Measurements from ENCODE around the gene PLAGL2. TPM values are rescaled to one million over a fixed set of nuclear protein-coding genes. Genes with fewer than 3 reads are reported as not detected.
"Not testable (repeated sequence)": the region's sequence is repeated elsewhere in the genome, so short reads cannot be mapped to it uniquely, and the experiment has no call there.

PLAGL2 gene
- total RNA-seq, 1 donor from 2014 or later, result 2.8 TPM

GRCh38 chr20:32205843-32206759, 1.4 kb downstream of the PLAGL2 start:
- no peak for ATAC-seq

GRCh38 chr20:32205110-32205842, 2.3 kb downstream of the PLAGL2 start:
- no peak for DNase-seq (ENCODE audit: low spot score)
- no peak for ATAC-seq

More at GRCh38 chr20:32205843-32206759, 1.4 kb downstream of the PLAGL2 start:
- no peak for DNase-seq (ENCODE audit: low spot score)

- ATAC-seq, result no peak
- no peak for DNase-seq (ENCODE audit: low spot score)
Measured at GRCh38 chr20:32204205-32205109, 3.1 kb downstream of the PLAGL2 start.

GRCh38 chr20:32203356-32204204, 4.0 kb downstream of the PLAGL2 start:
- no peak for ATAC-seq
- no peak for DNase-seq (ENCODE audit: low spot score)

GRCh38 chr20:32201977-32202363, 5.6 kb downstream of the PLAGL2 start:
- DNase-seq (ENCODE audit: low spot score), result no peak
- ATAC-seq, result no peak

GRCh38 chr20:32201296-32201976, 6.1 kb downstream of the PLAGL2 start:
- ATAC-seq (no peak), DNase-seq (ENCODE audit: low spot score) (no peak)

- ATAC-seq (no peak), DNase-seq (ENCODE audit: low spot score) (no peak)
Measured at GRCh38 chr20:32199006-32199405, 8.5 kb downstream of the PLAGL2 start.

- not testable (repeated sequence) for DNase-seq (ENCODE audit: low spot score); ATAC-seq
Measured at GRCh38 chr20:32197136-32197535, 10.4 kb downstream of the PLAGL2 start.

GRCh38 chr20:32196613-32197012, 10.9 kb downstream of the PLAGL2 start:
- DNase-seq (ENCODE audit: low spot score); ATAC-seq: not testable (repeated sequence)

GRCh38 chr20:32195581-32195980, 12.0 kb downstream of the PLAGL2 start:
- peak; percentile 89 for ATAC-seq
- DNase-seq (ENCODE audit: low spot score), result peak; percentile 89

- no peak for DNase-seq (ENCODE audit: low spot score)
Measured at GRCh38 chr20:32193996-32194395, 13.5 kb downstream of the PLAGL2 start.

GRCh38 chr20:32193336-32193735, 14.2 kb downstream of the PLAGL2 start:
- not testable (repeated sequence) for DNase-seq (ENCODE audit: low spot score); ATAC-seq

More at GRCh38 chr20:32193996-32194395, 13.5 kb downstream of the PLAGL2 start:
- no peak for ATAC-seq

- no peak for DNase-seq (ENCODE audit: low spot score)
- ATAC-seq, result no peak
Measured at GRCh38 chr20:32192698-32193097, 14.8 kb downstream of the PLAGL2 start.

GRCh38 chr20:32191873-32192272, 15.7 kb downstream of the PLAGL2 start:
- DNase-seq (ENCODE audit: low spot score) (no peak), ATAC-seq (no peak)

- ATAC-seq (no peak), DNase-seq (ENCODE audit: low spot score) (no peak)
Measured at GRCh38 chr20:32191422-32191821, 16.1 kb downstream of the PLAGL2 start.

- DNase-seq (ENCODE audit: low spot score), result no peak
Measured at GRCh38 chr20:32190616-32191415, 16.7 kb downstream of the PLAGL2 start.

GRCh38 chr20:32189691-32190615, 17.6 kb downstream of the PLAGL2 start:
- DNase-seq (ENCODE audit: low spot score) (no peak), ATAC-seq (peak; percentile 35)

More at GRCh38 chr20:32190616-32191415, 16.7 kb downstream of the PLAGL2 start:
- peak; percentile 66 for ATAC-seq
